ENCODE data around the gene EPM2A.

The EPM2A gene

GRCh38 chr6:145670311-145670710 is 65.0 kb downstream of the EPM2A start:
- no peak for DNase-seq (ENCODE audit: low spot score)

GRCh38 chr6:145669627-145670034 is 65.7 kb downstream of the EPM2A start:
- DNase-seq (ENCODE audit: low spot score): peak; percentile 39

- no peak for DNase-seq (ENCODE audit: low spot score)
These were observed 66.5 kb downstream of the EPM2A start for GRCh38 chr6:145668844-145669243.

GRCh38 chr6:145660676-145661075 is 74.6 kb downstream of the EPM2A start:
- DNase-seq (ENCODE audit: low spot score): no peak

GRCh38 chr6:145656128-145656527 is 79.2 kb downstream of the EPM2A start:
- no peak for DNase-seq (ENCODE audit: low spot score)

- no peak for DNase-seq (ENCODE audit: low spot score)
These were observed 82.7 kb downstream of the EPM2A start for GRCh38 chr6:145652572-145652971.

GRCh38 chr6:145651988-145652387 is 83.3 kb downstream of the EPM2A start:
- DNase-seq (ENCODE audit: low spot score): no peak

- DNase-seq (ENCODE audit: low spot score): no peak
These were observed 87.2 kb downstream of the EPM2A start for GRCh38 chr6:145648149-145648548.

- DNase-seq (ENCODE audit: low spot score): no peak
These were observed 87.7 kb downstream of the EPM2A start for GRCh38 chr6:145647602-145648001.

GRCh38 chr6:145643760-145644159 is 91.6 kb downstream of the EPM2A start:
- DNase-seq (ENCODE audit: low spot score): no peak

- peak; percentile 62 for DNase-seq (ENCODE audit: low spot score)
These were observed 101.2 kb downstream of the EPM2A start for GRCh38 chr6:145633981-145634627.

- no peak for DNase-seq (ENCODE audit: low spot score)
These were observed 102.3 kb downstream of the EPM2A start for GRCh38 chr6:145632971-145633370.

GRCh38 chr6:145631374-145631773 is 103.9 kb downstream of the EPM2A start:
- DNase-seq (ENCODE audit: low spot score): no peak

- no peak for DNase-seq (ENCODE audit: low spot score)
These were observed 104.7 kb downstream of the EPM2A start for GRCh38 chr6:145630598-145630997.

- no peak for DNase-seq (ENCODE audit: low spot score)
These were observed 105.8 kb downstream of the EPM2A start for GRCh38 chr6:145629478-145629877.

- DNase-seq (ENCODE audit: low spot score): no peak
These were observed 107.9 kb downstream of the EPM2A start for GRCh38 chr6:145627451-145627850.

GRCh38 chr6:145626857-145627256 is 108.5 kb downstream of the EPM2A start:
- DNase-seq (ENCODE audit: low spot score): no peak

- no peak for DNase-seq (ENCODE audit: low spot score)
These were observed 112.1 kb downstream of the EPM2A start for GRCh38 chr6:145623231-145623630.

- DNase-seq (ENCODE audit: low spot score): no peak
These were observed 113.5 kb downstream of the EPM2A start for GRCh38 chr6:145621776-145622175.

GRCh38 chr6:145620088-145620487 is 115.2 kb downstream of the EPM2A start:
- no peak for DNase-seq (ENCODE audit: low spot score)

- no peak for DNase-seq (ENCODE audit: low spot score)
These were observed 125.8 kb downstream of the EPM2A start for GRCh38 chr6:145609521-145609920.

GRCh38 chr6:145608850-145609249 is 126.5 kb downstream of the EPM2A start:
- no peak for DNase-seq (ENCODE audit: low spot score)

- no peak for DNase-seq (ENCODE audit: low spot score)
These were observed 131.3 kb downstream of the EPM2A start for GRCh38 chr6:145603991-145604390.

- DNase-seq (ENCODE audit: low spot score): no peak
These were observed 131.9 kb downstream of the EPM2A start for GRCh38 chr6:145603424-145603833.

Data from hepatic stellate cell (primary cell).